Measurements from ENCODE around the gene SULT6B1. TPM values are rescaled to one million over a fixed set of nuclear protein-coding genes. Genes with fewer than 3 reads are reported as not detected.
A peak's percentile ranks its signal among the peaks of the same experiment; 100 is the strongest.

SULT6B1 gene
- total and polyA plus RNA-seq, 2 donors (not counting 3 experiments of a cell fraction or from before 2014, with no cell fraction given) = not detected

DNA sequence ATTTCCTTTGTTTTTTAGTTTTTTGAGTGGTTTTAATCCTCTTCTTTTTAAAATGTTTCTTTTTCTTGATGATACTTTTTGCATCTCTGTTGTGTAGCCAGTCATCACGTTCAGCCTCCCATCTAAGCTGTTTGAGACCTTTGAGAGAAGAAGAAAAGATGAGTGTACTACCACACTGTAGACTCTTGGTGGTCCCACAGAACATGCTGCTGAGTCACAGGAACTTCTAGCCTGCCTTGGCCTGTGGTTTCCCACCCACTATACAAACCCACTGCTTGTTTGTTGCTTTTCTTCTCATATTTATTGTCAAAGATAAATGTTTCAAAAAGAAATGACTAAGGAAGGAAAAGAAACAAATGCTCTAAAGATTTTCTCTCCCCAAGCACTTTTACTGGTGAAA, 13.3 kb upstream of the SULT6B1 start:
- ChIA-PET CTCF (interaction anchor here (0.9 to 2.1 kb wide), 2 partner anchors 10 to 14 kb away, joined by 4 to 5 read pairs; no protein-coding TSS in a partner anchor), POLR2A (no interaction called here)
- no peak overlapping the region for H2AFZ ChIP-seq (ENCODE audit: low read depth, low read length)
- no peak overlapping the region for H3K4me2 ChIP-seq (ENCODE audit: insufficient read depth, low read length)
- no peaks in the 10 kb centered on the region for H3K9me3 ChIP-seq (replicated peaks; ENCODE audit: control insufficient read depth, insufficient read depth, low read length)
- TF ChIP-seq FOS (IDR thresholded peaks at IDR 0.05; ENCODE audit: borderline replicate concordance, insufficient read depth, low read length) = peak; percentile 5
- TF ChIP-seq, protein P1, sequence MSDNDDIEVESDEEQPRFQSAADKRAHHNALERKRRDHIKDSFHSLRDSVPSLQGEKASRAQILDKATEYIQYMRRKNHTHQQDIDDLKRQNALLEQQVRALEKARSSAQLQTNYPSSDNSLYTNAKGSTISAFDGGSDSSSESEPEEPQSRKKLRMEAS (IDR thresholded peaks at IDR 0.05; ENCODE audit: insufficient read depth, insufficient read length) = no peak
- H3K79me2 ChIP-seq (ENCODE audit: control insufficient read depth, insufficient read depth, low read length) = peaks cover 36% of the 10 kb centered on the region
- BruUV-seq (replicated peaks) = no TSS peak
- H3K36me3 ChIP-seq (ENCODE audit: control insufficient read depth in 2 of 2, extremely low read depth in 1 of 2, insufficient read depth in 2 of 2, low read length in 2 of 2) = peaks cover 12 to 16% of the 10 kb centered on the region in 2 experiments
- no peak overlapping the region for H3K9ac ChIP-seq (replicated peaks; ENCODE audit: extremely low read depth, insufficient read depth, low read length)
- H3K27me3 ChIP-seq (ENCODE audit: control insufficient read depth in 2 of 2, insufficient read depth in 2 of 2, low read length in 2 of 2) = no peaks in the 10 kb centered on the region
- H3K4me3 ChIP-seq (replicated peaks in 1 of 3; ENCODE audit: insufficient read depth in 1 of 3, low read depth in 1 of 3, low read length in 3 of 3) = no peak overlapping the region
- peaks cover 6% of the 10 kb centered on the region for H3K4me1 ChIP-seq (ENCODE audit: control insufficient read depth, extremely low read depth, insufficient read depth, low read length)
- H4K20me1 ChIP-seq (replicated peaks; ENCODE audit: control insufficient read depth, extremely low read depth, insufficient read depth, low read length) = no peaks in the 10 kb centered on the region
- no peak overlapping the region for H3K27ac ChIP-seq (ENCODE audit: insufficient read depth, low read depth, low read length)
- intact Hi-C loops (cut with micrococcal nuclease) (no loop called here), dilution Hi-C loops (cut with MboI; ENCODE audit: extremely low pct_ligation_motif_present, low sequenced_read_pairs) (no loop called here)
- DNase-seq (ENCODE audit: low read depth, low spot score) = no peak
- H3K9me1 ChIP-seq (replicated peaks; ENCODE audit: control insufficient read depth, extremely low read depth, insufficient read depth, low read length) = no peaks in the 10 kb centered on the region
- FAIRE-seq = no peak

DNA sequence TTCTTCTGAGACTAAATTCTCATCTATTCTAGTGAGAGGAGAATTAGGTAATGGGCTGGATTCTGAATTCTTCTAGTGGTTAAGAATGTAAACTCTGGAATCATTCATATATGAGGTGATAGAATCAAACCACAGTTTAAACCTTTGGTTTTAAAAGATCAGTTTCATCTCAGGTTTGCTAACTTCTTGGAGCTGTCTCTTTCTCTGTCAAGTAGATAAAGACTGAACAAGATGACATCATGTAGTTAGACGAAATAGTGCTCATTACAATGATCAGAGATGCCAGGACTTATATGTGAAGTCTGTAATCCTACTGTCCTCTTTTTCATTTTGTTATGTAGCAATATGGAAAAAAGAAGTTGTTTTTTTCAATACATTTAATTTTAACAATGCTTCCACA, 12.7 kb upstream of the SULT6B1 start:
- no peak overlapping the region for H2AFZ ChIP-seq (ENCODE audit: low read depth, low read length)
- BruUV-seq (replicated peaks) = no TSS peak
- H3K27me3 ChIP-seq (ENCODE audit: control insufficient read depth in 2 of 2, insufficient read depth in 2 of 2, low read length in 2 of 2) = no peaks in the 10 kb centered on the region
- peaks cover 11 to 16% of the 10 kb centered on the region in 2 experiments for H3K36me3 ChIP-seq (ENCODE audit: control insufficient read depth in 2 of 2, extremely low read depth in 1 of 2, insufficient read depth in 2 of 2, low read length in 2 of 2)
- CTCF ChIA-PET = interaction anchor here (2.1 kb wide), 1 partner anchor 9 kb away, joined by 5 read pairs; no protein-coding TSS in a partner anchor
- H3K4me3 ChIP-seq (replicated peaks in 1 of 3; ENCODE audit: insufficient read depth in 1 of 3, low read depth in 1 of 3, low read length in 3 of 3) = no peak overlapping the region
- H4K20me1 ChIP-seq (replicated peaks; ENCODE audit: control insufficient read depth, extremely low read depth, insufficient read depth, low read length) = no peaks in the 10 kb centered on the region
- FAIRE-seq (no peak), DNase-seq (ENCODE audit: low read depth, low spot score) (no peak)
- H3K4me1 ChIP-seq (ENCODE audit: control insufficient read depth, extremely low read depth, insufficient read depth, low read length) = peaks cover 6% of the 10 kb centered on the region
- POLR2A ChIA-PET = no interaction called here
- H3K9ac ChIP-seq (replicated peaks; ENCODE audit: extremely low read depth, insufficient read depth, low read length) = no peak overlapping the region
- TF ChIP-seq POLR2A (IDR thresholded peaks at IDR 0.05; ENCODE audit: low read depth, low read length) (no peak), GATA2 (IDR thresholded peaks at IDR 0.05; ENCODE audit: insufficient read depth, insufficient read length, low read depth, low read length) (no peak), POLR2AphosphoS5 (IDR thresholded peaks at IDR 0.05; ENCODE audit: insufficient read depth, low read depth, low read length) (no peak), FOS (IDR thresholded peaks at IDR 0.05; ENCODE audit: borderline replicate concordance, insufficient read depth, low read length) (no peak), MYC (IDR thresholded peaks at IDR 0.05; ENCODE audit: low read depth, low read length) (no peak), JUN (IDR thresholded peaks at IDR 0.05; ENCODE audit: borderline replicate concordance, insufficient read depth, insufficient read length, low read depth) (no peak), EZH2 (IDR thresholded peaks at IDR 0.05; ENCODE audit: borderline replicate concordance, low read depth, low read length, severe bottlenecking) (no peak)
- TF ChIP-seq, protein P1 (IDR thresholded peaks at IDR 0.05; ENCODE audit: insufficient read depth, insufficient read length) = no peak
- TF ChIP-seq, protein P2, sequence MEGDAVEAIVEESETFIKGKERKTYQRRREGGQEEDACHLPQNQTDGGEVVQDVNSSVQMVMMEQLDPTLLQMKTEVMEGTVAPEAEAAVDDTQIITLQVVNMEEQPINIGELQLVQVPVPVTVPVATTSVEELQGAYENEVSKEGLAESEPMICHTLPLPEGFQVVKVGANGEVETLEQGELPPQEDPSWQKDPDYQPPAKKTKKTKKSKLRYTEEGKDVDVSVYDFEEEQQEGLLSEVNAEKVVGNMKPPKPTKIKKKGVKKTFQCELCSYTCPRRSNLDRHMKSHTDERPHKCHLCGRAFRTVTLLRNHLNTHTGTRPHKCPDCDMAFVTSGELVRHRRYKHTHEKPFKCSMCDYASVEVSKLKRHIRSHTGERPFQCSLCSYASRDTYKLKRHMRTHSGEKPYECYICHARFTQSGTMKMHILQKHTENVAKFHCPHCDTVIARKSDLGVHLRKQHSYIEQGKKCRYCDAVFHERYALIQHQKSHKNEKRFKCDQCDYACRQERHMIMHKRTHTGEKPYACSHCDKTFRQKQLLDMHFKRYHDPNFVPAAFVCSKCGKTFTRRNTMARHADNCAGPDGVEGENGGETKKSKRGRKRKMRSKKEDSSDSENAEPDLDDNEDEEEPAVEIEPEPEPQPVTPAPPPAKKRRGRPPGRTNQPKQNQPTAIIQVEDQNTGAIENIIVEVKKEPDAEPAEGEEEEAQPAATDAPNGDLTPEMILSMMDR (IDR thresholded peaks at IDR 0.05; ENCODE audit: extremely low read depth in 1 of 2, insufficient read depth in 1 of 2, low read depth in 1 of 2, low read length in 2 of 2) = no peak
- intact Hi-C loops (cut with micrococcal nuclease) = no loop called here
- dilution Hi-C loops (cut with MboI; ENCODE audit: extremely low pct_ligation_motif_present, low sequenced_read_pairs) = no loop called here
- no peaks in the 10 kb centered on the region for H3K9me1 ChIP-seq (replicated peaks; ENCODE audit: control insufficient read depth, extremely low read depth, insufficient read depth, low read length)
- H3K9me3 ChIP-seq (replicated peaks; ENCODE audit: control insufficient read depth, insufficient read depth, low read length) = no peaks in the 10 kb centered on the region
- no peak overlapping the region for H3K4me2 ChIP-seq (ENCODE audit: insufficient read depth, low read length)
- H3K27ac ChIP-seq (ENCODE audit: insufficient read depth, low read depth, low read length) = no peak overlapping the region
- H3K79me2 ChIP-seq (ENCODE audit: control insufficient read depth, insufficient read depth, low read length) = peaks cover 31% of the 10 kb centered on the region
